B cell (primary cell): ENCODE results near the gene LTBP2.

ENCODE experiments used
- CTCF ChIP-seq: fragments of 200-600 bp; IDR thresholded peaks from one replicate; pipeline ENCODE4 v1.8.0; 2022; ENCODE audit warnings: antibody characterized with exemption, mild to moderate bottlenecking
- EZH2 ChIP-seq: IDR thresholded peaks from 2 replicates; pipeline ENCODE4 v1.6.1; 2012; ENCODE audit warnings: borderline replicate concordance, low read depth, mild to moderate bottlenecking, moderate library complexity, low read length; ENCODE audit not compliant: insufficient read depth, poor library complexity, severe bottlenecking

DNA sequence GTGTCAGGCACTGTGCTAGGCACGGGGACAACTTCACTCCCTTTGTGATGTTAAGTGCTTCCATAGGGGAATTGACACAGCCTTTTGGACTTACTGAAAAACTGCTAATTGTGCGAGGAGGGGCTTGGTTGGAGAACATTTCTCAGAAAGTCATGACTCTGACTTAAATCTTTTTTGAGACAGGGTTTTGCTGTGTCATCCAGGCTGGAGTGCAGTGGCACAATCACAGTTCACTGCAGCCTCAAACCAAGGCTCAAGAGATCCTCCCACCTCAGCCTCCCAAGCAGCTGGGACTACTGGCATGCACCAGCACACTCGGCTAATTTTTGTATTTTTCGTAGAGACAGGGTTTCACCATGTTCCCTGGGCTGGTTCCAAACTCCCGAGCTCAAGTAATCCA is 10.2 kb upstream of the LTBP2 start:
- TF ChIP-seq CTCF (no peak), EZH2 (no peak)
